Gastroesophageal sphincter (tissue), 3 donors: ENCODE measurements around the gene DAPK1.

ENCODE experiments used
- POLR2A ChIP-seq, 2 donors: fragments of 450-650 bp; IDR thresholded peaks; one replicate each; pipeline ENCODE4 v1.6.1; 2017; ENCODE audit warnings: antibody characterized with exemption in 2 of 2, mild to moderate bottlenecking in 2 of 2, moderate library complexity in 1 of 2
- POLR2AphosphoS5 ChIP-seq: sonication (generic); formaldehyde crosslinking; IDR thresholded peaks from one replicate; pipeline ENCODE4 v1.6.1; 2017; ENCODE audit warnings: antibody characterized with exemption
- TF ChIP-seq, protein P1 (sequence below), 4 experiments: fragments of 200-600 bp in 2 of 4; fragments of 450-650 bp in 2 of 4; sonication (generic) in 1 of 4; IDR thresholded peaks; one replicate each; pipeline ENCODE4 v1.5.1; 2017 to 2019; ENCODE audit warnings: antibody characterized with exemption in 4 of 4, mild to moderate bottlenecking in 2 of 4, moderate library complexity in 2 of 4

DNA sequence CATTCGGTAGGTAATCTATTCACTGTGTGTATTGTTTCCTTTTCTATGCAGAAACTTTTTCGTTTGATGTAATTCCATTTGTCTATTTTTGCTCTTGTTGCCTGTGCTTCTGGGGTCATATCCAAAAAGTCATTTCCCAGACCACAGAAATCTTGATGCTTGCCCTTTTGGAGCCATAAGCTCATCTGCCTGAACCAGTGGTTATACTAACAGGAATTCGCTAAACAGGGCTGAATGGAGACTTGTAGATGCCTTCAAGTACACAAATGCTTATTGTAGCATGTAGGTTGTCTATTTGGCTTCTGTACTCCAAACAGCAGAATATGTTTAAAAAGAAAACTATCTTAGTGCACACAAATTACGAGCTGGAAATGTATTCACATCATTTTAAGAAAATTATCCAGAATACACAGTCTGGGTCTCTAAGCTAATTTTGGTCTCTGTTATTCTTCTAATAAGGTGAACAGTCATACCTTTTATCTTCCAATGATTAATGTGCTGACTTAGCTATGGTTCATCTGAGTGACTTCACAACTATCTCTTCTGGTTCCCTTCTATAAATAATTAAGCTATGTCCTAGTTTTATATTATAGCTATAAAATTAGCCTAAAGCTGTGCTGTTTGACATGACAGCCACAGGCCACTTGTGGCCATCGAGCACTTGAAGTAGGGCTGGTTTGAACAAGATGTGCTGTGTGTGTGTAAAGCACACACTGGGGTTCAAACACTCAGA lies 87.6 kb downstream of the DAPK1 start:
- TF ChIP-seq, protein P1, sequence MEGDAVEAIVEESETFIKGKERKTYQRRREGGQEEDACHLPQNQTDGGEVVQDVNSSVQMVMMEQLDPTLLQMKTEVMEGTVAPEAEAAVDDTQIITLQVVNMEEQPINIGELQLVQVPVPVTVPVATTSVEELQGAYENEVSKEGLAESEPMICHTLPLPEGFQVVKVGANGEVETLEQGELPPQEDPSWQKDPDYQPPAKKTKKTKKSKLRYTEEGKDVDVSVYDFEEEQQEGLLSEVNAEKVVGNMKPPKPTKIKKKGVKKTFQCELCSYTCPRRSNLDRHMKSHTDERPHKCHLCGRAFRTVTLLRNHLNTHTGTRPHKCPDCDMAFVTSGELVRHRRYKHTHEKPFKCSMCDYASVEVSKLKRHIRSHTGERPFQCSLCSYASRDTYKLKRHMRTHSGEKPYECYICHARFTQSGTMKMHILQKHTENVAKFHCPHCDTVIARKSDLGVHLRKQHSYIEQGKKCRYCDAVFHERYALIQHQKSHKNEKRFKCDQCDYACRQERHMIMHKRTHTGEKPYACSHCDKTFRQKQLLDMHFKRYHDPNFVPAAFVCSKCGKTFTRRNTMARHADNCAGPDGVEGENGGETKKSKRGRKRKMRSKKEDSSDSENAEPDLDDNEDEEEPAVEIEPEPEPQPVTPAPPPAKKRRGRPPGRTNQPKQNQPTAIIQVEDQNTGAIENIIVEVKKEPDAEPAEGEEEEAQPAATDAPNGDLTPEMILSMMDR (IDR thresholded peaks at IDR 0.05): no peak
- TF ChIP-seq POLR2A (IDR thresholded peaks at IDR 0.05) (no peak), POLR2AphosphoS5 (no peak)
